H9 (cell line): ENCODE measurements around the gene WFIKKN2. TPM values are rescaled to one million over a fixed set of nuclear protein-coding genes. Genes with fewer than 3 reads are reported as not detected.
"Not testable (repeated sequence)": the region's sequence is repeated elsewhere in the genome, so short reads cannot be mapped to it uniquely, and the experiment has no call there.

Source experiments
- DNase-seq: peaks from one replicate; pipeline ENCODE4 v3.0.0-alpha.2; 2017
- H2AFZ ChIP-seq: one replicate; pipeline ENCODE4 v1.6.1; 2013; ENCODE audit warnings: mild to moderate bottlenecking, low read length, control low read depth, moderate library complexity
- H2AK5ac ChIP-seq: 2 replicates; pipeline ENCODE4 v1.6.1; 2013; ENCODE audit warnings: low read length, control low read depth, mixed read lengths; ENCODE audit not compliant: insufficient read length
- H2BK120ac ChIP-seq: one replicate; pipeline ENCODE4 v1.6.1; 2013; ENCODE audit warnings: low read depth, mild to moderate bottlenecking, low read length, control low read depth, inconsistent platforms; ENCODE audit not compliant: poor library complexity, severe bottlenecking
- H2BK12ac ChIP-seq: 2 replicates; pipeline ENCODE4 v1.6.1; 2013; ENCODE audit warnings: low read length, control low read depth, mixed read lengths, low read depth; ENCODE audit not compliant: insufficient read length
- H2BK15ac ChIP-seq: 2 replicates; pipeline ENCODE4 v1.6.1; 2013; ENCODE audit warnings: low read depth, low read length, control low read depth
- H2BK20ac ChIP-seq: one replicate; pipeline ENCODE4 v1.6.1; 2013; ENCODE audit warnings: low read depth, mild to moderate bottlenecking, low read length, control low read depth, inconsistent platforms; ENCODE audit not compliant: poor library complexity, severe bottlenecking
- H2BK5ac ChIP-seq: 2 replicates; pipeline ENCODE4 v1.6.1; 2013; ENCODE audit warnings: low read length, control low read depth, mixed read lengths; ENCODE audit not compliant: insufficient read length
- H3K14ac ChIP-seq: 2 replicates; pipeline ENCODE4 v1.6.1; 2013; ENCODE audit warnings: low read length, control low read depth; ENCODE audit not compliant: insufficient read depth
- H3K18ac ChIP-seq: 2 replicates; pipeline ENCODE4 v1.6.1; 2013; ENCODE audit warnings: low read depth, mild to moderate bottlenecking, mixed read lengths, low read length, control low read depth; ENCODE audit not compliant: insufficient read length
- H3K23ac ChIP-seq: 2 replicates; pipeline ENCODE4 v1.6.1; 2013; ENCODE audit warnings: low read length, control low read depth, mixed read lengths, low read depth; ENCODE audit not compliant: insufficient read length
- H3K23me2 ChIP-seq: 2 replicates; pipeline ENCODE4 v1.6.1; 2013; ENCODE audit warnings: low read depth, mild to moderate bottlenecking, mixed read lengths, low read length, control low read depth; ENCODE audit not compliant: insufficient read length, poor library complexity, severe bottlenecking
- H3K27ac ChIP-seq: 2 replicates; pipeline ENCODE4 v1.5.1; 2013; ENCODE audit warnings: low read length, control low read depth, mixed read lengths, low read depth; ENCODE audit not compliant: insufficient read length
- H3K27me3 ChIP-seq: 2 replicates; pipeline ENCODE4 v1.6.1; 2013; ENCODE audit warnings: low read length, control low read depth, inconsistent platforms; ENCODE audit not compliant: insufficient read depth
- H3K4ac ChIP-seq: 2 replicates; pipeline ENCODE4 v1.6.1; 2013; ENCODE audit warnings: low read depth, mild to moderate bottlenecking, control low read depth, inconsistent platforms, low read length, moderate library complexity
- H3K4me1 ChIP-seq: 2 replicates; pipeline ENCODE4 v1.6.1; 2013; ENCODE audit warnings: low read length, control low read depth, inconsistent platforms; ENCODE audit not compliant: insufficient read depth
- H3K4me2 ChIP-seq: 2 replicates; pipeline ENCODE4 v1.6.1; 2013; ENCODE audit warnings: low read length, control low read depth, mixed read lengths; ENCODE audit not compliant: insufficient read length, insufficient read depth
- H3K56ac ChIP-seq: 2 replicates; pipeline ENCODE4 v1.6.1; 2013; ENCODE audit warnings: low read depth, mild to moderate bottlenecking, mixed read lengths, low read length, control low read depth; ENCODE audit not compliant: insufficient read length
- H3K79me1 ChIP-seq: 2 replicates; pipeline ENCODE4 v1.6.1; 2013; ENCODE audit warnings: low read depth, mild to moderate bottlenecking, moderate library complexity, low read length, control low read depth, inconsistent platforms; ENCODE audit not compliant: insufficient read depth, poor library complexity, severe bottlenecking
- H3K79me2 ChIP-seq: 2 replicates; pipeline ENCODE4 v1.6.1; 2013; ENCODE audit warnings: low read length, control low read depth, inconsistent platforms; ENCODE audit not compliant: insufficient read depth
- H3K9ac ChIP-seq: 2 replicates; pipeline ENCODE4 v1.6.1; 2013; ENCODE audit warnings: low read length, control low read depth, mixed read lengths; ENCODE audit not compliant: insufficient read length; ENCODE audit errors: extremely low read depth
- H3K9me3 ChIP-seq: one replicate; pipeline ENCODE4 v1.6.1; 2013; ENCODE audit warnings: low read depth, low read length, inconsistent platforms; ENCODE audit not compliant: control insufficient read depth
- H3T11ph ChIP-seq: one replicate; pipeline ENCODE4 v1.6.1; 2013; ENCODE audit warnings: mild to moderate bottlenecking, low read length, control low read depth, inconsistent platforms
- H4K20me1 ChIP-seq: one replicate; pipeline ENCODE4 v1.6.1; 2013; ENCODE audit not compliant: control insufficient read depth, insufficient read length, insufficient read depth
- H4K5ac ChIP-seq: 2 replicates; pipeline ENCODE4 v1.6.1; 2013; ENCODE audit warnings: low read depth, mild to moderate bottlenecking, mixed read lengths, low read length, control low read depth; ENCODE audit not compliant: insufficient read length
- H4K8ac ChIP-seq: replicated peaks from 2 replicates; pipeline ENCODE4 v1.6.1; 2013; ENCODE audit warnings: low read length, control low read depth, mixed read lengths, low read depth; ENCODE audit not compliant: insufficient read length
- H4K91ac ChIP-seq: 2 replicates; pipeline ENCODE4 v1.6.1; 2013; ENCODE audit warnings: low read depth, mild to moderate bottlenecking, moderate library complexity, mixed read lengths, low read length, control low read depth; ENCODE audit not compliant: insufficient read length
- H3K27ac Mint-ChIP-seq, 3 experiments: 2 replicates in 2 of 3; 3 replicates in 1 of 3; pipeline ENCODE4 v1.8.0; 2020 to 2021; ENCODE audit warnings: mixed read lengths in 3 of 3, mild to moderate bottlenecking in 1 of 3, moderate library complexity in 1 of 3
- H3K27me3 Mint-ChIP-seq: 2 replicates; pipeline ENCODE4 v1.8.0; 2021; ENCODE audit warnings: low read depth, mild to moderate bottlenecking, moderate library complexity, mixed read lengths
- H3K36me3 Mint-ChIP-seq, 3 experiments: 2 replicates in 2 of 3; 3 replicates in 1 of 3; pipeline ENCODE4 v1.8.0; 2020 to 2021; ENCODE audit warnings: low read depth in 3 of 3, mixed read lengths in 3 of 3; ENCODE audit not compliant: insufficient read depth in 1 of 3
- H3K4me1 Mint-ChIP-seq, 2 experiments: 2 replicates each; pipeline ENCODE4 v1.8.0; 2020; ENCODE audit warnings: mixed read lengths in 2 of 2
- H3K4me3 Mint-ChIP-seq, 2 experiments: 2 replicates in 1 of 2; 3 replicates in 1 of 2; pipeline ENCODE4 v1.8.0; 2020 to 2021; ENCODE audit warnings: mild to moderate bottlenecking in 2 of 2, mixed read lengths in 2 of 2, moderate library complexity in 1 of 2
- H3K9me3 Mint-ChIP-seq, 2 experiments: 2 replicates in 1 of 2; 3 replicates in 1 of 2; pipeline ENCODE4 v1.8.0; 2020; ENCODE audit warnings: mild to moderate bottlenecking in 2 of 2, mixed read lengths in 2 of 2, moderate library complexity in 1 of 2
- WGBS: extraction: QIAGEN DNeasy Blood & Tissue Kit; methylation state at CpG from one replicate; pipeline ENCODE4 v1.1.7; 2013; ENCODE audit warnings: missing lambda C conversion rate, low lambda C conversion rate, mixed read lengths; ENCODE audit not compliant: insufficient read length; ENCODE audit errors: extremely low coverage; 5-methylcytosine and 5-hydroxymethylcytosine counted together
- total RNA-seq: library from RNA; stranded (reverse); gene quantifications from 2 replicates; pipeline ENCODE4 v1.2.1, GENCODE V29; 2021
- TF ChIP-seq, protein P1 (sequence below): fragments of 200-600 bp; sonication (generic); conservative IDR thresholded peaks from 3 replicates; pipeline ENCODE4 v1.8.0; 2021; ENCODE audit warnings: antibody characterized with exemption, mild to moderate bottlenecking

WFIKKN2 gene
- total RNA-seq, 1 experiment from 2014 or later, result 1.1 TPM

DNA sequence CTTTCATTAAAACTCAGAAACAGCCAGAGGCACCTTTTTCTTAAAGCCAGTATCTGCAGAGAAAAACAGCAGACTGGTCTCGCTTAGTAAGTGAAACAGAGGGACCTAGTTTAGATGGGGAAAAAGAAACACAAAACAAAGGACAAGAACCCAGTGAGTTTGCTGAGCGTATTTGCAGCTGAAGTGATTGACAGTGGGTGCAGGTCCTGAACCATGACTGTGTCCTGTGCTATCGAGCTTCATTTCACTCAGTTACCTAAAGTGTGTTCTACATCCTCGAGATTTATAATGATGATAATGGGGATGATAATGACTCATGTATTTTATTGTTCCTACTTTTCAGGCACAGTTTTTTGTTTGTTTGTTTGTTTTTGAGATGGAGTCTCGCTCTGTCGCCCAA lies 31.7 kb upstream of the WFIKKN2 start:
- Histone ChIP-seq H4K8ac (no peak overlapping the region), H3K27me3 (no peaks in the 10 kb centered on the region), H3K23me2 (no peaks in the 10 kb centered on the region), H3K9me3 (no peaks in the 10 kb centered on the region), H4K20me1 (no peaks in the 10 kb centered on the region), H3K79me2 (no peaks in the 10 kb centered on the region), H2BK5ac (no peak overlapping the region), H2AFZ (no peak overlapping the region), H2AK5ac (no peak overlapping the region), H3K9ac (no peak overlapping the region), H4K5ac (no peak overlapping the region), H3K4me1 (no peaks in the 10 kb centered on the region), H3T11ph (no peak overlapping the region), H3K27ac (no peak overlapping the region), H2BK20ac (no peak overlapping the region), H3K56ac (no peak overlapping the region), H3K4ac (no peak overlapping the region), H4K91ac (no peak overlapping the region), H3K4me2 (no peak overlapping the region), H2BK12ac (no peak overlapping the region), H3K79me1 (no peaks in the 10 kb centered on the region), H2BK120ac (no peak overlapping the region), H3K23ac (no peak overlapping the region), H2BK15ac (no peak overlapping the region), H3K14ac (no peak overlapping the region), H3K18ac (no peak overlapping the region)
- Mint-ChIP-seq H3K27ac (peak overlapping the region in 1 of 3 experiments; percentile 85; a peak in 2 of 7 replicates), H3K27me3 (no peaks in the 10 kb centered on the region; the same call in none of the 2 replicates), H3K9me3 (no peaks in the 10 kb centered on the region; a peak in 1 of 5 replicates), H3K4me3 (no peak overlapping the region), H3K36me3 (no peaks in the 10 kb centered on the region; a peak in 1 of 7 replicates), H3K4me1 (peaks cover 12 to 18% of the 10 kb centered on the region in 2 experiments)
- TF ChIP-seq, protein P1, sequence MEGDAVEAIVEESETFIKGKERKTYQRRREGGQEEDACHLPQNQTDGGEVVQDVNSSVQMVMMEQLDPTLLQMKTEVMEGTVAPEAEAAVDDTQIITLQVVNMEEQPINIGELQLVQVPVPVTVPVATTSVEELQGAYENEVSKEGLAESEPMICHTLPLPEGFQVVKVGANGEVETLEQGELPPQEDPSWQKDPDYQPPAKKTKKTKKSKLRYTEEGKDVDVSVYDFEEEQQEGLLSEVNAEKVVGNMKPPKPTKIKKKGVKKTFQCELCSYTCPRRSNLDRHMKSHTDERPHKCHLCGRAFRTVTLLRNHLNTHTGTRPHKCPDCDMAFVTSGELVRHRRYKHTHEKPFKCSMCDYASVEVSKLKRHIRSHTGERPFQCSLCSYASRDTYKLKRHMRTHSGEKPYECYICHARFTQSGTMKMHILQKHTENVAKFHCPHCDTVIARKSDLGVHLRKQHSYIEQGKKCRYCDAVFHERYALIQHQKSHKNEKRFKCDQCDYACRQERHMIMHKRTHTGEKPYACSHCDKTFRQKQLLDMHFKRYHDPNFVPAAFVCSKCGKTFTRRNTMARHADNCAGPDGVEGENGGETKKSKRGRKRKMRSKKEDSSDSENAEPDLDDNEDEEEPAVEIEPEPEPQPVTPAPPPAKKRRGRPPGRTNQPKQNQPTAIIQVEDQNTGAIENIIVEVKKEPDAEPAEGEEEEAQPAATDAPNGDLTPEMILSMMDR, result no peak
- no peak for DNase-seq
- WGBS, result no CpG with 5 or more reads among the region's 6 CpGs

DNA sequence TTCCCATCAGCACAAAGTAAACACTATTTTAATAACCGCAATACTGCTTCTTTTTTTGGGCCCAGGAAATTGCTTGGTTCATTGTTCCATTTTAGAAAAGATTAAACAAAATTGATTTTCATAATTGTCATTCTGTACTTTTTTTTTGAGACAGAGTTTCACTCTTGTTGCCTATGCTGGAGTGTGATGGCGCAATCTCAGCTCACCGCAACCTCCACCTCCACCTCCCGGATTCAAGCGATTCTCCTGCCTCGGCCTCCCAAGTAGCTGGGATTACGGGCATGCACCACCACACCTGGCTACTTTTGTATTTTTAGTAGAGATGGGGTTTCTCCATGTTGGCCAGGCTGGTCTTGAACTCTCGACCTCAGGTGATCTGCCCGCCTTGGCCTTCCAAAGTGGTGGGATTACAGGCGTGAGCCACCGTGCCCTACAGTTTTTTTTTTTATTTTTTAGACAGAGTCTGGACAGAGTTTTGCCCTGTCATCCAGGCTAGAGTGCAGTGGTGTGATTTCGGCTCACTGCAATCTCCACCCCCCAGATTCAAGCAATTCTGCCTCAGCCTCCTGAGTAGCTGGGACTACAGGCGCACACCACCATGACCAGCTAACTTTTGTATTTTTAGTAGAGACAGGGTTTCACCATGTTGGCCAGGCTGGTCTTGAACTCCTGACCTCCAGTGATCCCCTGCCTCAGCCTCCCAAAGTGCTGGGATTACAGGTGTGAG lies 30.5 kb upstream of the WFIKKN2 start:
- not testable (repeated sequence) for H3K4ac ChIP-seq, H4K20me1 ChIP-seq, H4K5ac ChIP-seq, H3K79me2 ChIP-seq, H3K4me1 ChIP-seq, H3K56ac ChIP-seq, H3K27ac ChIP-seq, H2BK120ac ChIP-seq, H3K9me3 ChIP-seq, H3K14ac ChIP-seq, DNase-seq, H3K18ac ChIP-seq, H3K36me3 Mint-ChIP-seq, H3K9me3 Mint-ChIP-seq, H3K4me1 Mint-ChIP-seq, H2AFZ ChIP-seq, H3K79me1 ChIP-seq, H3T11ph ChIP-seq, H4K8ac ChIP-seq, H3K27me3 Mint-ChIP-seq, H3K27me3 ChIP-seq, H3K9ac ChIP-seq, H3K27ac Mint-ChIP-seq, H3K23me2 ChIP-seq, H2BK20ac ChIP-seq, H4K91ac ChIP-seq, H2BK12ac ChIP-seq, H2BK15ac ChIP-seq, H3K4me2 ChIP-seq, H3K23ac ChIP-seq, H2AK5ac ChIP-seq, H2BK5ac ChIP-seq, H3K4me3 Mint-ChIP-seq
- no CpG with 5 or more reads among the region's 13 CpGs for WGBS
